NCI-H128 (cell line): ENCODE measurements around the gene SEPTIN3.
"Not testable (repeated sequence)": the region's sequence is repeated elsewhere in the genome, so short reads cannot be mapped to it uniquely, and the experiment has no call there.

Source experiments
- DNase-seq: peaks from one replicate; lab custom pipeline; 2025; ENCODE audit not compliant: unreplicated experiment; lab: John Stamatoyannopoulos, UW

Gene SEPTIN3

DNA sequence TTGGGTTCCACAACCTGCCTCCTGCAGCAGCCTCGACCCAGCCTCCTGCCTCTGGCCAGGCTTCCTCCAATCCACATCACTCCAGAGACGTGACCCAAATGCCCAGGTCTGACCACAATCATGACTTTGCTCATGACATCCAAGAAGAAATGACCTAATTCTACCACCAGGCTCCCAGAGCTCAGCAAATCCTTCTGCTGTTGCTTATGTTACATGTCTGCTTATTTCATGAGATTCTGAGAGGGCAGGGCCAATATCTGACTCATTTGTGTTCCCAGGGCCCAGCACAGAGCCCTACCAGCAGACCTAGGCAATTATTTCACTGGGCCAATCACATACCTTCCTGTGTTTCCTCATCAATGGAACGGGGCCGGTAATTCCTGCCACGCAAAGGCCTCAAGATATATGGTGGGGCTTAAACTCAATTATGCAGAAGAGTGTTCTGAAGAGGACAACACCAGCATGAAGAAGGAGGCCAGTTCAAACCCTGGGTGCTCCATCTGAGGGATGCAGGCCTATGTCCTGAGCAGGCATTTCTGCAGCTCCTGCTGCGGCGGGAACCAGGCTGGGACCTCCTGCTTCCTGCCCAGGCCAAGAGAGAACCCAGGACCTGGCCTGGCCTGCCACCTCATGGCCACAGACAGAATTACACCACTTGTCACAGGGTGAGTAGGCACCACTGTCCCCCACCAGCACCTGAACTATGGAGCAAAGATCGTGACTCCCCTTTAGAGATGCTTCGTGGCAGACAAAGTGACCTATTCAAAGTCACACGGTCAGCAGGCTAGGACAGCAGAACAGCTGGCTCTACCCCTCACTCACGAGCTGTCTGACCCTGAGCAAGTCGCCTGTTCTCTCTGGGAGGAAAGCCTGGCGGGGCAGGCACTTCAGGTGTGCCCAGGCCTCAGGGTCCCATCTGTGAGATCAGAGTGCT lies 28.1 kb upstream of the SEPTIN3 start:
- DNase-seq: peak; percentile 31

DNA sequence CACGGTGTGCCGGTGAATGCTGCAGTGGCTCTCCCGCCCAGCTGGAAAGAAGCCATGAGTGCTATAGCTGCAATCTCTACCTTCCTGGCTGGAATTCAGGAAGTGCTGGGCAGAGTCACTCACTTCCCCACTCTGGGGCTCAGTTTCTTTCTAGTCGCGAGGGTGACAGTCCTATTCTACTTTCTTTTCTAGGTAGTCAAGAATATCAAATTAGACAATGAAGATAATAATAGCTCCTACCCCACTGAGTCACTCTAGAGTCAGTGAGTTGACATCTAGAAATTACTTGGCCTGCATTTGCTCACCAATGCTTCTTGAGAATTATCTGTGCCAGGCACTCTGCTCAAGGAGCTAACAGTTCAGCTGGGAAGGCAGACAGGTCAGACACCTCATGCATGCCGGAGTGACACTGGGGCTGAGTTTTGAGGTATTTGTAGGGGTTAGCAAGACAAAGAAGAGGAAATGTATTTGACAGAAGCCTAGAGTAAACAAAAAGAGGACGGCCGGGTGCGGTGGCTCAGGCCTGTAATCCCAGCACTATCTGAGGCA lies 25.5 kb upstream of the SEPTIN3 start:
- DNase-seq: no peak

DNA sequence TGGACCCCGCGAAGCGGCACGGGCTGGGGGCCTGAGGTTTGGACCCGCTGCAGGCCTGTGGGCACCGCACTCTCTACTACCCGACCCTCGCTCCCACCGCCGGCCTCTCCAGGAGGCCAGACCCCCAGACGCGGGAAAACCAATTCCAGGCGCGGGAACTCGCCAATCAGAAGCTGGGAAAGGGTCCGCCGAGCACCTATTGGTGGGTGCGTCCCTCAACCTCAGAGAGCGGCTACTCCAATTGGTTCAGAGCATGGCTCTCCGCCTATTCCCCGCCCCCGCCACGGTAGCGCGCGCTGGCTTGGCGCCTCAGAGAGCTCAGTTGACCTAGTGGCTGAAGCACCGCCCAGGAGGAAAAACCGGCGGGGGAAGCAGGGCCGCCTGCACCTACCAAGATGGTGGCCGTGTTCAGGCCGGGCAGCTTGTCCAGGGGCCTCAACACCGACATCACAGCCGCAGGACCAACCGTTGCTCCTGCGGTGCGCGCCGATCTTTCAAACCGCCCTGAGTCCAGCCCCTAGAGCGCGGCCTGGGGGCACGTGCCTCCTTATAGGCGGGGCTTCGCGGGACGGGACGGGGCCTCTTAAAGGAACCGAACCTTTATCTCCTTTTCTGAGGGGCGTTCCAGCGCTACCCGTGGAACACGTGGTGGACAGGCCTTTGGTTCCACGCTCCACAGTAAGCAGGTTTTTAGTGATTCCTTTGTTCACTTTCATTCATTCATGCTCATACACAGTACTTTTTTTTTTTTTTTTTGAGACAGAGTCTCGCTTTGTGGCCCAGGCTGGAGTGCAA lies 22.4 kb upstream of the SEPTIN3 start, which contains the start of gene CENPM:
Gene CENPM, minus strand, starts transcription at position 524 of the 795 bp plus-strand sequence. Its CDS starts 76 bp downstream, at position 448.
- peak; percentile 81 for DNase-seq

DNA sequence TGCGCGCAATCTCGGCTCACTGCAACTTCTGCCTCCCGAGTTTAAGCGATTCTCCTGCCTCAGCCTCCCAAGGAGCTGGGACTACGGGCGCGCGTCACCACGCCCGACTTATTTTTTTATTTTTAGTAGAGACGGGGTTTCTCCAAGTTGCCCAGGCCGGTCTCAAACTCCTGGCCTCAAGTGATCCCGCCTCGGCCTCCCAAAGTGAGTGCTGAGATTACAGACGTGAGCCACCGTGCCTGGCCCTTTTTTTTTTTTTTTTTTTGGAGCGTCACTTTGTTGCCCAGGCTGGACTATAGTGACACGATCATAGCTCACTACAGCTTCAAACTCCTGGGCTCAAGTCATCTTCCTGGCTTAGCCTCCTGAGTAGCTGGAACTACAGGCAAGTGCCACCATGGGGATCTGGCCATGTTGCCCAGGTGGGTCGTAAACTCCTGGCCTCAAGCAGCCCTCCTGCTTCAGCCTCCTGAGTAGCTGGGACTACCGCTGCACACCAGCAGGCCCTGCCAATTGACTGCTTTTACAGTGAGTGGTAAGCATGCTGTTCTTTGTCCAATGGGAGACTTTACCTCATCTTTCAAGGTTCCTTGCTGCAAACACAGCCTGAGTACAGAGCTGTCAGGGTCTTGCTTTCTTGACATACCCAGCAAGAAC lies 21.7 kb upstream of the SEPTIN3 start:
- DNase-seq: no peak

- no peak for DNase-seq
These were observed 21.1 kb upstream of the SEPTIN3 start for GRCh38 chr22:41948142-41948541.

DNA sequence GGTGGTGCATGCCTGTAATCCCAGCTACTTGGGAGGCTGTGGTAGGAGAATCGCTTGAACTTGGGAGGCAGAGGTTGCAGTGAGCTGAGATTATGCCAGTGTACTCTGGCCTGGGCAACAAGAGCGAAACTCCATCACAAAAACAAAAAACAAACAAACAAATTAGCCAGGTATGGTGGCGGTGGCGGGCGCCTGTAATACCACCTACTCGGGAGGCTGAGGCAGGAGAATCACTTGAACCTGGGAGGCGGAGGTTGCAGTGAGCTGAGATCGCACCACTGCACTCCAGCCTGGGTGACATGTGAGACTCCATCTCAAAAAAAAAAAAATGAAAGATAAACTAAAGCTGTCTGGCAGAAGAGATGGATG lies 20.3 kb upstream of the SEPTIN3 start:
- not testable (repeated sequence) for DNase-seq

DNA sequence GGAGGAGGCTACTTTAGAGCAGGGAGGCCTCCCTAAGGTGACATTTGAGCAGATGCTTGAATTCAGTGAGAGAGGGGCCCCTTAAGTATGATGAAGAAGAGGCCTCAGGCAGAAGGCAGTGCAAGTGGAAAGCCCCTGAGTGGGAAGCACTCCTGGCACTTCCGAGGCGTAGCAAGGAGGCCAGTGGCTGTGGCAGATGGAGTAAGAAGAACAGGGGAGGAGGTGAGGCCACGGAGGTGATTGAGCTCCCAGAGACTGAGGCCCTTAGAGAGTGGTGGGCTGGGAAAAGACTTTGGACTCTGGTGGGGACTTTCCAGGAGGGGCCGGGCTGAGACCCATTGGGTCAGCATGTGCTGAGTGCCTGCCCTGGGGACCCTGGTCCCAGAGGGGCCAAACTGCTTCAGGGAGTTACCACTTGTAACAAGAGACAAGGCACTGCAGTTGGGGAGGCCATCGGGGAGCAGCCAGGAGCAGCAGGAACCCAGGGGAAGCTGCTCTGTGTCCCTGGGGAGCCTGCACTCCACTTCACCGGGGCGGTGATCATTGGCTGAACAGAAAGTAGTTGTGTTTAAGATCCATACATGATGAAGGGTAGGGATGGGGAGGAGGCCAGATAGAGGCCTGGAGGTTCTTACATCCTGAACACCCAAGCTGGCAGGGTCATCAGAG lies 19.8 kb upstream of the SEPTIN3 start:
- DNase-seq: no peak

GRCh38 chr22:41951898-41952474 lies 17.3 kb upstream of the SEPTIN3 start, which contains the start of gene SMIM45:
Gene SMIM45 (plus strand): TSS chr22:41952150.
- DNase-seq: no peak

DNA sequence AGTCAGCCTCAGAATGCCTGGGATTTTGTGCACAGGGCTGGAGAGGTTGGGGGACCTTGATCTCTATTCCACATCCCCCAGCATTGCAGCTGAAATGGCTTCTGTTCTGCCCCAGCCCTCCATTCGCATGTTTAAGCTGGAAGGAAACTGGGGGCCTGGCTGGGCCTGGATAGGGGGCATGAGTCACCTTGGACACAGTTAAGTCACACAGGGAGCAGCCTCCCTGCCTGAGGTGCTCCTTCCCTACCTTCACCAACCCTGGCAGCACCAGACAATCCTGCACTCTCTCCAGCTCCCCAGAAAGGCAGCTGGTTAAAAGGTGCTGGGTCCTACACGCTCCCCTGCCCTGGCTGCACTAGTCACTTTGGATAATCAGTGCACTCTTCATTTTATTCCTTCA lies 16.5 kb upstream of the SEPTIN3 start:
- no peak for DNase-seq

GRCh38 chr22:41957941-41958556 lies 11.2 kb upstream of the SEPTIN3 start:
- DNase-seq: no peak

- DNase-seq: no peak
These were observed 5.7 kb upstream of the SEPTIN3 start for GRCh38 chr22:41963453-41964111.

- no peak for DNase-seq
These were observed 5.1 kb upstream of the SEPTIN3 start for GRCh38 chr22:41964112-41964491.

GRCh38 chr22:41966225-41966606 lies 3.0 kb upstream of the SEPTIN3 start:
- no peak for DNase-seq

GRCh38 chr22:41966607-41967240 lies 2.5 kb upstream of the SEPTIN3 start:
- DNase-seq: no peak

DNA sequence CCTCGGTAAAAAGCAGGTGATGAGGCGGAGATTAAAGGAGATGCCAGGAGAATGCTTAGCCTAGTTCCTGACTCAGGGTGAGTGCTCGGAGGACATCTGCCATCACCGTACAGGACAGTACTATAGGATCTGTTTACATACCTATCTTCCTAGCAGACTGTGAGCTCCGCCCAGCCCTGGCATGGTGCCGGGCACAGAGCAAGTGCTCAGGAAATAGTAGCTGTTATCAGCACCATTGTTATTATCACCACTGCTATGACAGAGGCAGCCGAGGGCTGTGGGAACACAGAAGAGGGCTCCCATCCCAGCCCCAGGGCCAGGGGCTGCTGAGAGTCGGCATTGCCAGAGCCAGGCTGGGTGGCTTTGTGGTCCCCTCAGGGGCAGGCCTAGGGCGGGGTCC lies 642 bp upstream of the SEPTIN3 start:
- DNase-seq: no peak

DNA sequence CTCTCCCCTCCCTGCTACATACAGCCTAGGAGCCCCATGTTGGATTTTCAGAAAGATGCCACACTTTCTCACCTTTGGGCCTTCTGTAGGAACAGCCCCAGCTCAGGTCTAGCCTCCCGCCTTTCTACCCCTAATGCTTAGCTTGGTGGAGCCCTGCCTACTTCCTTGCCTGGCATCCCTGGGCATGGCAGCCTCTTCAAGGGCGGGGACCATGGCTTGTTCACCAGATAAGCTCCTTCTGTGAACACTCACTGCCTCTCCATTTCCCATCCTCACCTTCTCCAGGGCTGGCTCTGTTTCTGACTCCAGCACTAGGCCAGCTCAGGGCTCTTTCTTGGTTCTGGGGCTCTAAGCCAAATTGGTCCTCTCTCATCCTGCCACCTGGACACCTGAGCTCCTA lies 1.4 kb downstream of the SEPTIN3 start:
- DNase-seq: no peak

- no peak for DNase-seq
These were observed 2.2 kb downstream of the SEPTIN3 start for GRCh38 chr22:41971431-41971830.

DNA sequence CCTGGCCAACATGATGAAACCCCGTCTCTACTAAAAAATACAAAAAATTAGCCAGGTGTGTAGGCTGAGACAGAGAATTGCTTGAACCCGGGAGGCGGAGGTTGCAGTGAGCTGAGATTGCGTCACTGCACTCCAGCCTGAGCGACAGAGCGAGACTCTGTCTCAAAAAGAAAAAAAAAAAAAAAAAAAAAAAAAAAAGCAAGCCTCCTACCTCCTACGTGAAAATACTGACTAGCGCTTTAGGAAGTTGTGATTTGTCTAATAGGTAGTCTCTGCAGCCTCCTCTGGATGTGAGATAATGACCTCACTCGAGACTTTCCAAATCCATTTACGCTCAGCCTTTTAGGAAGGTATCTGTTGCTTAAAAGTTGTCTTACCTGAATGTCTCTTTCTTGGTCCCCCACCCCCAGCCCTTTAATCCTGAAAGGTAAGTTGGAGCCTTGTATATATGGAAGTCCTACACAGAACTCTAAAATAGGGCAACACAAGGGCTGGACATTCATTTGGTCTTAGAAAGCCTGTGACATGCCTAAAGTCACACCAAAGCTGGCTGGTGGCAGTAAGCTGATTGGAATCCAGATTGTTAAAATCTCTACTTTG lies 5.5 kb downstream of the SEPTIN3 start:
- no peak for DNase-seq
